Measurements from ENCODE around the gene ARG1. TPM values are rescaled to one million over a fixed set of nuclear protein-coding genes. Genes with fewer than 3 reads are reported as not detected.
"Not testable (repeated sequence)": the region's sequence is repeated elsewhere in the genome, so short reads cannot be mapped to it uniquely, and the experiment has no call there.

The ARG1 gene
- total RNA-seq, 1 experiment from 2014 or later: not detected

- in situ Hi-C loops (cut with HindIII; ENCODE audit: low pct_unique_long_range_greater_than_20kb, low sequenced_read_pairs) (no loop called here), intact Hi-C loops (cut with micrococcal nuclease; ENCODE audit: unreplicated experiment) (loop anchor here (5.0 kb wide), 2 partner anchors 350 to 645 kb away; no protein-coding TSS in a partner anchor)
- TF ChIP-seq, protein P1, sequence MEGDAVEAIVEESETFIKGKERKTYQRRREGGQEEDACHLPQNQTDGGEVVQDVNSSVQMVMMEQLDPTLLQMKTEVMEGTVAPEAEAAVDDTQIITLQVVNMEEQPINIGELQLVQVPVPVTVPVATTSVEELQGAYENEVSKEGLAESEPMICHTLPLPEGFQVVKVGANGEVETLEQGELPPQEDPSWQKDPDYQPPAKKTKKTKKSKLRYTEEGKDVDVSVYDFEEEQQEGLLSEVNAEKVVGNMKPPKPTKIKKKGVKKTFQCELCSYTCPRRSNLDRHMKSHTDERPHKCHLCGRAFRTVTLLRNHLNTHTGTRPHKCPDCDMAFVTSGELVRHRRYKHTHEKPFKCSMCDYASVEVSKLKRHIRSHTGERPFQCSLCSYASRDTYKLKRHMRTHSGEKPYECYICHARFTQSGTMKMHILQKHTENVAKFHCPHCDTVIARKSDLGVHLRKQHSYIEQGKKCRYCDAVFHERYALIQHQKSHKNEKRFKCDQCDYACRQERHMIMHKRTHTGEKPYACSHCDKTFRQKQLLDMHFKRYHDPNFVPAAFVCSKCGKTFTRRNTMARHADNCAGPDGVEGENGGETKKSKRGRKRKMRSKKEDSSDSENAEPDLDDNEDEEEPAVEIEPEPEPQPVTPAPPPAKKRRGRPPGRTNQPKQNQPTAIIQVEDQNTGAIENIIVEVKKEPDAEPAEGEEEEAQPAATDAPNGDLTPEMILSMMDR (IDR thresholded peaks at IDR 0.05): no peak
- TF ChIP-seq TCF7L2 (IDR thresholded peaks at IDR 0.05; ENCODE audit: low read depth, low read length): no peak
- DNase-seq (ENCODE audit: low read depth, low spot score) (no peak), ATAC-seq (no peak)
- Histone ChIP-seq H3K36me3 (ENCODE audit: control insufficient read depth, insufficient read depth, low read length) (no peaks in the 10 kb centered on the region), H3K27ac (ENCODE audit: low read length) (no peak overlapping the region), H3K4me3 (ENCODE audit: low read depth in 2 of 2, low read length in 2 of 2) (no peak overlapping the region), H3K27me3 (ENCODE audit: control insufficient read depth, insufficient read depth, low read length) (no peaks in the 10 kb centered on the region), H3K4me1 (ENCODE audit: control insufficient read depth, insufficient read depth, low read length) (no peaks in the 10 kb centered on the region), H3K9me3 (ENCODE audit: control insufficient read depth, insufficient read depth, low read depth, low read length) (no peaks in the 10 kb centered on the region)
- CTCF ChIA-PET: no interaction called here
- no TSS peak for BruUV-seq (replicated peaks)
- POLR2A ChIA-PET: no interaction called here
These were observed 40.4 kb upstream of the ARG1 start for GRCh38 chr6:131532580-131533039.

DNA sequence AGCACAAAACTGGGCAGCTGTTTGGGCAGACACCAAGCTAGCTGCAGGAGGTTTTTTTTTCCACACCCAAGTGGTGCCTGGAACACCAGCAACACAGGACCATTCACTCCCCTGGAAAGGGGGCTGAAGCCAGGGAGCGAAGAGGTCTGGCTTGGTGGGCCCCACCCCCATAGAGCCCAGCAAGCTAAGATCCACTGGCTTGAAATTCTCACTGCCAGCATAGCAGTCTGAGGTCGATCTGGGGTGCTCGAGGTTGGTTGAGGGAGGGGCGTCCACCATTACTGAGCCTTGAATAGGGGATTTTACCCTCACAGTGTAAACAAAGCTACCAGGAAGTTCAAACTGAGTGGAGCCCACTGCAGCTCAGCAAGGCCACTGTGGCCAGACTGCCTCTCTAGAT is 34.4 kb upstream of the ARG1 start:
- ATAC-seq; H3K4me3 ChIP-seq (ENCODE audit: low read depth in 2 of 2, low read length in 2 of 2); CTCF ChIA-PET; DNase-seq (ENCODE audit: low read depth, low spot score); in situ Hi-C loops (cut with HindIII; ENCODE audit: low pct_unique_long_range_greater_than_20kb, low sequenced_read_pairs); H3K36me3 ChIP-seq (ENCODE audit: control insufficient read depth, insufficient read depth, low read length); intact Hi-C loops (cut with micrococcal nuclease; ENCODE audit: unreplicated experiment); BruUV-seq (replicated peaks); POLR2A ChIA-PET; H3K27me3 ChIP-seq (ENCODE audit: control insufficient read depth, insufficient read depth, low read length); H3K27ac ChIP-seq (ENCODE audit: low read length); H3K9me3 ChIP-seq (ENCODE audit: control insufficient read depth, insufficient read depth, low read depth, low read length); H3K4me1 ChIP-seq (ENCODE audit: control insufficient read depth, insufficient read depth, low read length): not testable (repeated sequence)

- DNase-seq (ENCODE audit: low read depth, low spot score) (no peak), ATAC-seq (no peak)
- Histone ChIP-seq H3K9me3 (ENCODE audit: control insufficient read depth, insufficient read depth, low read depth, low read length) (no peaks in the 10 kb centered on the region), H3K4me3 (ENCODE audit: low read depth in 2 of 2, low read length in 2 of 2) (no peak overlapping the region), H3K36me3 (ENCODE audit: control insufficient read depth, insufficient read depth, low read length) (no peaks in the 10 kb centered on the region), H3K27ac (ENCODE audit: low read length) (no peak overlapping the region), H3K27me3 (ENCODE audit: control insufficient read depth, insufficient read depth, low read length) (no peaks in the 10 kb centered on the region), H3K4me1 (ENCODE audit: control insufficient read depth, insufficient read depth, low read length) (no peaks in the 10 kb centered on the region)
- in situ Hi-C loops (cut with HindIII; ENCODE audit: low pct_unique_long_range_greater_than_20kb, low sequenced_read_pairs) (no loop called here), intact Hi-C loops (cut with micrococcal nuclease; ENCODE audit: unreplicated experiment) (no loop called here)
- BruUV-seq (replicated peaks): no TSS peak
- TF ChIP-seq POLR2AphosphoS5 (IDR thresholded peaks at IDR 0.05; ENCODE audit: low read depth, low read length): no peak
- TF ChIP-seq, protein P2, sequence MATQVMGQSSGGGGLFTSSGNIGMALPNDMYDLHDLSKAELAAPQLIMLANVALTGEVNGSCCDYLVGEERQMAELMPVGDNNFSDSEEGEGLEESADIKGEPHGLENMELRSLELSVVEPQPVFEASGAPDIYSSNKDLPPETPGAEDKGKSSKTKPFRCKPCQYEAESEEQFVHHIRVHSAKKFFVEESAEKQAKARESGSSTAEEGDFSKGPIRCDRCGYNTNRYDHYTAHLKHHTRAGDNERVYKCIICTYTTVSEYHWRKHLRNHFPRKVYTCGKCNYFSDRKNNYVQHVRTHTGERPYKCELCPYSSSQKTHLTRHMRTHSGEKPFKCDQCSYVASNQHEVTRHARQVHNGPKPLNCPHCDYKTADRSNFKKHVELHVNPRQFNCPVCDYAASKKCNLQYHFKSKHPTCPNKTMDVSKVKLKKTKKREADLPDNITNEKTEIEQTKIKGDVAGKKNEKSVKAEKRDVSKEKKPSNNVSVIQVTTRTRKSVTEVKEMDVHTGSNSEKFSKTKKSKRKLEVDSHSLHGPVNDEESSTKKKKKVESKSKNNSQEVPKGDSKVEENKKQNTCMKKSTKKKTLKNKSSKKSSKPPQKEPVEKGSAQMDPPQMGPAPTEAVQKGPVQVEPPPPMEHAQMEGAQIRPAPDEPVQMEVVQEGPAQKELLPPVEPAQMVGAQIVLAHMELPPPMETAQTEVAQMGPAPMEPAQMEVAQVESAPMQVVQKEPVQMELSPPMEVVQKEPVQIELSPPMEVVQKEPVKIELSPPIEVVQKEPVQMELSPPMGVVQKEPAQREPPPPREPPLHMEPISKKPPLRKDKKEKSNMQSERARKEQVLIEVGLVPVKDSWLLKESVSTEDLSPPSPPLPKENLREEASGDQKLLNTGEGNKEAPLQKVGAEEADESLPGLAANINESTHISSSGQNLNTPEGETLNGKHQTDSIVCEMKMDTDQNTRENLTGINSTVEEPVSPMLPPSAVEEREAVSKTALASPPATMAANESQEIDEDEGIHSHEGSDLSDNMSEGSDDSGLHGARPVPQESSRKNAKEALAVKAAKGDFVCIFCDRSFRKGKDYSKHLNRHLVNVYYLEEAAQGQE (IDR thresholded peaks at IDR 0.05; ENCODE audit: insufficient read depth in 1 of 2, low read depth in 2 of 2, low read length in 1 of 2): no peak
- no peak for TF ChIP-seq TCF7L2 (IDR thresholded peaks at IDR 0.05; ENCODE audit: low read depth, low read length)
- no peak for TF ChIP-seq SIN3A (IDR thresholded peaks at IDR 0.05; ENCODE audit: borderline replicate concordance, insufficient read depth, low read depth, low read length)
- TF ChIP-seq, protein P1 (IDR thresholded peaks at IDR 0.05): no peak
- CTCF ChIA-PET: no interaction called here
- POLR2A ChIA-PET: no interaction called here
These were observed 27.7 kb upstream of the ARG1 start for GRCh38 chr6:131545317-131545716.

Data from Panc1 (cell line).